Mesenchymal stem cell (in vitro differentiated cells and primary cell): ENCODE data around the gene HNRNPH2.

Source experiments
- DNase-seq: peaks from one replicate; pipeline ENCODE4 v3.0.0-alpha.2; 2013
- H2AFZ ChIP-seq: one replicate; pipeline ENCODE4 v1.6.1; 2013; ENCODE audit warnings: low read depth, mild to moderate bottlenecking, control low read depth, inconsistent platforms, low read length, moderate library complexity
- H2AK5ac ChIP-seq: 2 replicates; pipeline ENCODE4 v1.6.1; 2013; ENCODE audit warnings: low read length, moderate library complexity, mild to moderate bottlenecking, inconsistent platforms; ENCODE audit not compliant: severe bottlenecking
- H2BK120ac ChIP-seq: one replicate; pipeline ENCODE4 v1.6.1; 2013; ENCODE audit warnings: low read depth, mild to moderate bottlenecking, inconsistent platforms, low read length, moderate library complexity
- H2BK12ac ChIP-seq, 2 experiments: one replicate each; pipeline ENCODE4 v1.6.1; 2013; ENCODE audit warnings: inconsistent platforms in 2 of 2, low read length in 2 of 2, mild to moderate bottlenecking in 2 of 2, moderate library complexity in 2 of 2, control low read depth in 1 of 2
- H2BK15ac ChIP-seq: one replicate; pipeline ENCODE4 v1.6.1; 2013; ENCODE audit warnings: mild to moderate bottlenecking, low read depth, inconsistent platforms; ENCODE audit not compliant: poor library complexity, severe bottlenecking
- H2BK5ac ChIP-seq: 2 replicates; pipeline ENCODE4 v1.6.1; 2013; ENCODE audit warnings: low read depth, mild to moderate bottlenecking, low read length, control low read depth, inconsistent platforms; ENCODE audit not compliant: poor library complexity, severe bottlenecking
- H3K14ac ChIP-seq, 2 experiments: one replicate each; pipeline ENCODE4 v1.6.1; 2013; ENCODE audit warnings: inconsistent platforms in 2 of 2, low read length in 2 of 2, control low read depth in 1 of 2, mild to moderate bottlenecking in 1 of 2, moderate library complexity in 1 of 2
- H3K18ac ChIP-seq, 2 experiments: one replicate each; pipeline ENCODE4 v1.6.1; 2013; ENCODE audit warnings: inconsistent platforms in 2 of 2, low read length in 2 of 2, control low read depth in 1 of 2, low read depth in 1 of 2, mild to moderate bottlenecking in 1 of 2
- H3K23ac ChIP-seq, 2 experiments: one replicate each; pipeline ENCODE4 v1.6.1; 2013; ENCODE audit warnings: inconsistent platforms in 2 of 2, low read length in 2 of 2, mild to moderate bottlenecking in 2 of 2, moderate library complexity in 2 of 2, control low read depth in 1 of 2
- H3K27ac ChIP-seq: 2 replicates; pipeline ENCODE4 v1.5.1; 2013; ENCODE audit warnings: mild to moderate bottlenecking, moderate library complexity, low read length, control low read depth, inconsistent platforms; ENCODE audit not compliant: poor library complexity, severe bottlenecking
- H3K27me3 ChIP-seq, 2 experiments: 2 replicates each; pipeline versions ENCODE4 v1.6.1 to v1.7.0; 2013; ENCODE audit warnings: low read length in 2 of 2, mild to moderate bottlenecking in 2 of 2, moderate library complexity in 2 of 2, control low read depth in 1 of 2, inconsistent platforms in 1 of 2; ENCODE audit not compliant: control insufficient read depth in 1 of 2, insufficient read depth in 1 of 2
- H3K36me3 ChIP-seq, 2 experiments: 2 replicates each; pipeline versions ENCODE4 v1.6.1 to v1.7.0; 2013; ENCODE audit warnings: low read length in 2 of 2, control low read depth in 1 of 2, inconsistent platforms in 1 of 2, low read depth in 1 of 2, mild to moderate bottlenecking in 1 of 2; ENCODE audit not compliant: insufficient read depth in 2 of 2, control insufficient read depth in 1 of 2
- H3K4ac ChIP-seq, 2 experiments: one replicate each; pipeline ENCODE4 v1.6.1; 2013; ENCODE audit warnings: inconsistent platforms in 2 of 2, low read length in 2 of 2, mild to moderate bottlenecking in 2 of 2, moderate library complexity in 2 of 2, control low read depth in 1 of 2, low read depth in 1 of 2
- H3K4me1 ChIP-seq: 2 replicates; pipeline ENCODE4 v1.6.1; 2013; ENCODE audit warnings: low read depth, low read length, control low read depth; ENCODE audit not compliant: control insufficient read depth, insufficient read depth
- H3K4me2 ChIP-seq: 2 replicates; pipeline ENCODE4 v1.6.1; 2013; ENCODE audit warnings: low read length, mild to moderate bottlenecking, inconsistent platforms; ENCODE audit not compliant: poor library complexity, severe bottlenecking
- H3K4me3 ChIP-seq, 2 experiments: 2 replicates each; pipeline versions ENCODE4 v1.5.1 to v1.7.0; 2013; ENCODE audit warnings: low read length in 2 of 2, mild to moderate bottlenecking in 2 of 2, control low read depth in 1 of 2, low read depth in 1 of 2; ENCODE audit not compliant: insufficient read depth in 1 of 2
- H3K79me1 ChIP-seq: replicated peaks from 2 replicates; pipeline ENCODE4 v1.6.1; 2013; ENCODE audit warnings: mild to moderate bottlenecking, control low read depth, low read length, inconsistent platforms; ENCODE audit not compliant: poor library complexity, severe bottlenecking
- H3K9ac ChIP-seq: 2 replicates; pipeline ENCODE4 v1.7.0; 2013; ENCODE audit warnings: mild to moderate bottlenecking, low read length, moderate library complexity
- H3K9me3 ChIP-seq: 2 replicates; pipeline ENCODE4 v1.7.0; 2013; ENCODE audit warnings: mild to moderate bottlenecking, low read length; ENCODE audit not compliant: control insufficient read depth
- H4K8ac ChIP-seq: one replicate; pipeline ENCODE4 v1.6.1; 2013; ENCODE audit warnings: inconsistent platforms, mild to moderate bottlenecking, low read length, moderate library complexity
- H4K91ac ChIP-seq: one replicate; pipeline ENCODE4 v1.6.1; 2013; ENCODE audit warnings: mild to moderate bottlenecking, low read length, inconsistent platforms
- WGBS: methylation state at CpG from one replicate; pipeline ENCODE4 v1.1.7; 2013; ENCODE audit warnings: mixed read lengths; 5-methylcytosine and 5-hydroxymethylcytosine counted together

The HNRNPH2 gene

GRCh38 chrX:101415180-101416145 is 7.4 kb downstream of the HNRNPH2 start:
- H3K18ac ChIP-seq: peak overlapping the region in 1 of 2 experiments; percentile 62
- no peak overlapping the region for H3K4me3 ChIP-seq
- H3K9ac ChIP-seq: peak overlapping the region; percentile 48
- H4K91ac ChIP-seq: no peak overlapping the region
- H2BK12ac ChIP-seq: no peak overlapping the region
- no peak overlapping the region for H3K14ac ChIP-seq
- 55% methylated on average over 5 of the region's 12 CpGs for WGBS
- no peak overlapping the region for H2AFZ ChIP-seq
- no peak overlapping the region for H2BK120ac ChIP-seq
- H4K8ac ChIP-seq: peak overlapping the region; percentile 49
- no peak overlapping the region for H3K4me2 ChIP-seq
- H3K9me3 ChIP-seq: no peaks in the 10 kb centered on the region
- H3K4me1 ChIP-seq: peaks cover 2% of the 10 kb centered on the region
- H2BK5ac ChIP-seq: no peak overlapping the region
- H3K27me3 ChIP-seq: peaks cover 0 to 6% of the 10 kb centered on the region in 2 experiments
- peaks cover 12 to 22% of the 10 kb centered on the region in 2 experiments for H3K36me3 ChIP-seq
- H3K79me1 ChIP-seq: peaks cover 6% of the 10 kb centered on the region
- no peak overlapping the region for H2AK5ac ChIP-seq
- no peak overlapping the region for H2BK15ac ChIP-seq
- H3K23ac ChIP-seq: no peak overlapping the region
- peak overlapping the region in 1 of 2 experiments; percentile 28 for H3K4ac ChIP-seq
- H3K27ac ChIP-seq: peak overlapping the region; percentile 17
- peak; percentile 85 for DNase-seq

GRCh38 chrX:101416691-101417090 is 8.7 kb downstream of the HNRNPH2 start:
- peaks cover 0 to 6% of the 10 kb centered on the region in 2 experiments for H3K27me3 ChIP-seq
- no peak overlapping the region for H3K27ac ChIP-seq
- peaks cover 6% of the 10 kb centered on the region for H3K79me1 ChIP-seq
- H3K4me2 ChIP-seq: no peak overlapping the region
- H4K8ac ChIP-seq: peak overlapping the region; percentile 64
- no peak overlapping the region for H3K14ac ChIP-seq
- H3K18ac ChIP-seq: peak overlapping the region in 1 of 2 experiments; percentile 54
- H2BK120ac ChIP-seq: no peak overlapping the region
- no peak overlapping the region for H2BK5ac ChIP-seq
- peak overlapping the region; percentile 94 for H3K9ac ChIP-seq
- no peak overlapping the region for H2BK15ac ChIP-seq
- no peak overlapping the region for H3K23ac ChIP-seq
- peak overlapping the region; percentile 39 for H4K91ac ChIP-seq
- no peak overlapping the region for H3K4me3 ChIP-seq
- peaks cover 12 to 22% of the 10 kb centered on the region in 2 experiments for H3K36me3 ChIP-seq
- H2BK12ac ChIP-seq: no peak overlapping the region
- H3K9me3 ChIP-seq: no peaks in the 10 kb centered on the region
- peaks cover 2% of the 10 kb centered on the region for H3K4me1 ChIP-seq
- 82% methylated on average over 7 of the region's 7 CpGs for WGBS
- no peak overlapping the region for H2AFZ ChIP-seq
- H2AK5ac ChIP-seq: no peak overlapping the region
- no peak overlapping the region for H3K4ac ChIP-seq
- DNase-seq: peak; percentile 61

- Histone ChIP-seq H3K27ac (no peak overlapping the region), H4K8ac (no peak overlapping the region), H3K18ac (no peak overlapping the region), H3K9ac (peak overlapping the region; percentile 94), H3K27me3 (peaks cover 0 to 6% of the 10 kb centered on the region in 2 experiments), H2BK5ac (no peak overlapping the region), H3K23ac (no peak overlapping the region), H3K9me3 (no peaks in the 10 kb centered on the region), H3K4me1 (peaks cover 2% of the 10 kb centered on the region), H3K14ac (no peak overlapping the region), H3K36me3 (peaks cover 8 to 18% of the 10 kb centered on the region in 2 experiments), H3K79me1 (peaks cover 6% of the 10 kb centered on the region), H2AFZ (no peak overlapping the region), H2AK5ac (no peak overlapping the region), H2BK12ac (no peak overlapping the region), H3K4me2 (no peak overlapping the region), H4K91ac (peak overlapping the region; percentile 27), H2BK15ac (no peak overlapping the region), H3K4ac (no peak overlapping the region), H2BK120ac (no peak overlapping the region), H3K4me3 (no peak overlapping the region)
- WGBS: 0% methylated on average over 1 of the region's 4 CpGs
- DNase-seq: peak; percentile 39
These were observed 9.2 kb downstream of the HNRNPH2 start for GRCh38 chrX:101417190-101417589.
